Measurements from ENCODE around the gene CALN1.
"Not testable (repeated sequence)": the region's sequence is repeated elsewhere in the genome, so short reads cannot be mapped to it uniquely, and the experiment has no call there.

CALN1 gene

GRCh38 chr7:71740174-71740560 is 672.0 kb downstream of the CALN1 start:
- no peak overlapping the region for H2BK12ac ChIP-seq (ENCODE audit: low read length)
- H3K4me3 ChIP-seq (ENCODE audit: low read length in 2 of 2): no peak overlapping the region
- no peak overlapping the region for H3K14ac ChIP-seq (ENCODE audit: low read length)
- no peak overlapping the region for H3K23ac ChIP-seq (ENCODE audit: low read depth, low read length, poor library complexity)
- no peak overlapping the region for H3K27ac ChIP-seq (replicated peaks; ENCODE audit: low read length)
- no CpG with 5 or more reads among the region's 5 CpGs for WGBS, 2 donors (ENCODE audit: extremely low coverage in 2 of 2, insufficient read length in 2 of 2, insufficient replicate concordance in 1 of 2)
- H2AFZ ChIP-seq (ENCODE audit: low read length): no peak overlapping the region
- no peaks in the 10 kb centered on the region for H3K36me3 ChIP-seq (replicated peaks in 1 of 2; ENCODE audit: control insufficient read depth in 2 of 2, insufficient read depth in 2 of 2, low read length in 2 of 2)
- H3K4me2 ChIP-seq (ENCODE audit: insufficient read depth, low read length, poor library complexity, severe bottlenecking): no peak overlapping the region
- H4K8ac ChIP-seq (ENCODE audit: low read depth, low read length): no peak overlapping the region
- no peak overlapping the region for H3K4ac ChIP-seq (ENCODE audit: low read length)
- H2BK15ac ChIP-seq (ENCODE audit: low read length): no peak overlapping the region
- peaks cover 6 to 11% of the 10 kb centered on the region in 2 donors for H3K4me1 ChIP-seq (ENCODE audit: control insufficient read depth in 2 of 2, insufficient read depth in 1 of 2, low read depth in 1 of 2, low read length in 2 of 2)
- H3K18ac ChIP-seq (ENCODE audit: low read length): no peak overlapping the region
- no peak overlapping the region for H4K91ac ChIP-seq (ENCODE audit: low read depth, low read length, poor library complexity)
- no peak for DNase-seq (ENCODE audit: low spot score)
- H3K27me3 ChIP-seq (ENCODE audit: control insufficient read depth in 3 of 3, insufficient read depth in 3 of 3, low read depth in 1 of 3, low read length in 3 of 3): no peaks in the 10 kb centered on the region
- H3K79me1 ChIP-seq (ENCODE audit: low read depth, low read length): no peaks in the 10 kb centered on the region
- H3K9ac ChIP-seq (ENCODE audit: low read depth, low read length, poor library complexity): no peak overlapping the region
- no peak overlapping the region for H2BK120ac ChIP-seq (ENCODE audit: low read depth, low read length)
- H3K9me3 ChIP-seq (replicated peaks in 1 of 2; ENCODE audit: control insufficient read depth in 2 of 2, insufficient read depth in 1 of 2, low read depth in 1 of 2, low read length in 2 of 2): no peaks in the 10 kb centered on the region
- no peak overlapping the region for H2BK5ac ChIP-seq (ENCODE audit: low read length)
- no peak overlapping the region for H2AK5ac ChIP-seq (ENCODE audit: low read depth, low read length)

- no peaks in the 10 kb centered on the region for H3K79me1 ChIP-seq (ENCODE audit: low read depth, low read length)
These were observed 672.5 kb downstream of the CALN1 start for GRCh38 chr7:71739520-71740173.

GRCh38 chr7:71737931-71738540 is 674.1 kb downstream of the CALN1 start:
- not testable (repeated sequence) for H3K27me3 ChIP-seq (ENCODE audit: control insufficient read depth in 3 of 3, insufficient read depth in 3 of 3, low read depth in 1 of 3, low read length in 3 of 3); H3K14ac ChIP-seq (ENCODE audit: low read length); H2BK12ac ChIP-seq (ENCODE audit: low read length); H3K4me3 ChIP-seq (ENCODE audit: low read length in 2 of 2); H3K9me3 ChIP-seq (replicated peaks in 1 of 2; ENCODE audit: control insufficient read depth in 2 of 2, insufficient read depth in 1 of 2, low read depth in 1 of 2, low read length in 2 of 2); H3K9ac ChIP-seq (ENCODE audit: low read depth, low read length, poor library complexity); H3K27ac ChIP-seq (replicated peaks; ENCODE audit: low read length); H2AFZ ChIP-seq (ENCODE audit: low read length); H2BK5ac ChIP-seq (ENCODE audit: low read length); H3K4ac ChIP-seq (ENCODE audit: low read length); H4K91ac ChIP-seq (ENCODE audit: low read depth, low read length, poor library complexity); H3K23ac ChIP-seq (ENCODE audit: low read depth, low read length, poor library complexity); DNase-seq (ENCODE audit: low spot score); H3K4me2 ChIP-seq (ENCODE audit: insufficient read depth, low read length, poor library complexity, severe bottlenecking); H2AK5ac ChIP-seq (ENCODE audit: low read depth, low read length); H2BK15ac ChIP-seq (ENCODE audit: low read length); H3K36me3 ChIP-seq (replicated peaks in 1 of 2; ENCODE audit: control insufficient read depth in 2 of 2, insufficient read depth in 2 of 2, low read length in 2 of 2); H2BK120ac ChIP-seq (ENCODE audit: low read depth, low read length); H4K8ac ChIP-seq (ENCODE audit: low read depth, low read length); H3K79me1 ChIP-seq (ENCODE audit: low read depth, low read length); H3K18ac ChIP-seq (ENCODE audit: low read length)
- H3K4me1 ChIP-seq (ENCODE audit: control insufficient read depth in 2 of 2, insufficient read depth in 1 of 2, low read depth in 1 of 2, low read length in 2 of 2): peaks cover 6 to 11% of the 10 kb centered on the region in 2 donors
- no CpG with 5 or more reads among the region's 42 CpGs for WGBS, 2 donors (ENCODE audit: extremely low coverage in 2 of 2, insufficient read length in 2 of 2, insufficient replicate concordance in 1 of 2)

More at GRCh38 chr7:71739520-71740173, 672.5 kb downstream of the CALN1 start:
- Histone ChIP-seq H3K36me3 (replicated peaks in 1 of 2; ENCODE audit: control insufficient read depth in 2 of 2, insufficient read depth in 2 of 2, low read length in 2 of 2) (no peaks in the 10 kb centered on the region), H4K91ac (ENCODE audit: low read depth, low read length, poor library complexity) (no peak overlapping the region), H3K9ac (ENCODE audit: low read depth, low read length, poor library complexity) (no peak overlapping the region), H2AK5ac (ENCODE audit: low read depth, low read length) (no peak overlapping the region), H2AFZ (ENCODE audit: low read length) (peak overlapping the region; percentile 5), H3K4ac (ENCODE audit: low read length) (no peak overlapping the region), H3K4me3 (ENCODE audit: low read length in 2 of 2) (no peak overlapping the region), H3K27me3 (ENCODE audit: control insufficient read depth in 3 of 3, insufficient read depth in 3 of 3, low read depth in 1 of 3, low read length in 3 of 3) (no peaks in the 10 kb centered on the region), H3K4me2 (ENCODE audit: insufficient read depth, low read length, poor library complexity, severe bottlenecking) (no peak overlapping the region), H2BK120ac (ENCODE audit: low read depth, low read length) (no peak overlapping the region), H3K14ac (ENCODE audit: low read length) (no peak overlapping the region), H3K27ac (replicated peaks; ENCODE audit: low read length) (no peak overlapping the region), H4K8ac (ENCODE audit: low read depth, low read length) (no peak overlapping the region), H3K9me3 (replicated peaks in 1 of 2; ENCODE audit: control insufficient read depth in 2 of 2, insufficient read depth in 1 of 2, low read depth in 1 of 2, low read length in 2 of 2) (no peaks in the 10 kb centered on the region), H3K4me1 (ENCODE audit: control insufficient read depth in 2 of 2, insufficient read depth in 1 of 2, low read depth in 1 of 2, low read length in 2 of 2) (peaks cover 6 to 11% of the 10 kb centered on the region in 2 donors), H2BK5ac (ENCODE audit: low read length) (no peak overlapping the region), H3K23ac (ENCODE audit: low read depth, low read length, poor library complexity) (no peak overlapping the region), H2BK15ac (ENCODE audit: low read length) (no peak overlapping the region), H2BK12ac (ENCODE audit: low read length) (no peak overlapping the region), H3K18ac (ENCODE audit: low read length) (no peak overlapping the region)
- WGBS, 2 donors (ENCODE audit: extremely low coverage in 2 of 2, insufficient read length in 2 of 2, insufficient replicate concordance in 1 of 2): no CpG with 5 or more reads among the region's 10 CpGs
- peak; percentile 62 for DNase-seq (ENCODE audit: low spot score)

- Histone ChIP-seq H3K4me1 (ENCODE audit: control insufficient read depth in 2 of 2, insufficient read depth in 1 of 2, low read depth in 1 of 2, low read length in 2 of 2) (peaks cover 8 to 15% of the 10 kb centered on the region in 2 donors), H3K4ac (ENCODE audit: low read length) (no peak overlapping the region), H3K23ac (ENCODE audit: low read depth, low read length, poor library complexity) (no peak overlapping the region), H3K27ac (replicated peaks; ENCODE audit: low read length) (no peak overlapping the region), H3K79me1 (ENCODE audit: low read depth, low read length) (no peaks in the 10 kb centered on the region), H3K4me2 (ENCODE audit: insufficient read depth, low read length, poor library complexity, severe bottlenecking) (no peak overlapping the region), H3K14ac (ENCODE audit: low read length) (no peak overlapping the region), H3K9ac (ENCODE audit: low read depth, low read length, poor library complexity) (no peak overlapping the region), H3K36me3 (replicated peaks in 1 of 2; ENCODE audit: control insufficient read depth in 2 of 2, insufficient read depth in 2 of 2, low read length in 2 of 2) (no peaks in the 10 kb centered on the region), H4K8ac (ENCODE audit: low read depth, low read length) (no peak overlapping the region), H2BK120ac (ENCODE audit: low read depth, low read length) (no peak overlapping the region), H3K27me3 (ENCODE audit: control insufficient read depth in 3 of 3, insufficient read depth in 3 of 3, low read depth in 1 of 3, low read length in 3 of 3) (no peaks in the 10 kb centered on the region), H2BK12ac (ENCODE audit: low read length) (no peak overlapping the region), H2BK15ac (ENCODE audit: low read length) (no peak overlapping the region), H2BK5ac (ENCODE audit: low read length) (no peak overlapping the region), H2AK5ac (ENCODE audit: low read depth, low read length) (no peak overlapping the region), H4K91ac (ENCODE audit: low read depth, low read length, poor library complexity) (no peak overlapping the region), H3K4me3 (ENCODE audit: low read length in 2 of 2) (no peak overlapping the region), H3K18ac (ENCODE audit: low read length) (no peak overlapping the region), H2AFZ (ENCODE audit: low read length) (peak overlapping the region; percentile 39), H3K9me3 (replicated peaks in 1 of 2; ENCODE audit: control insufficient read depth in 2 of 2, insufficient read depth in 1 of 2, low read depth in 1 of 2, low read length in 2 of 2) (peaks cover 0 to 7% of the 10 kb centered on the region in 2 donors)
- DNase-seq (ENCODE audit: low spot score): peak; percentile 82
- WGBS, 2 donors (ENCODE audit: extremely low coverage in 2 of 2, insufficient read length in 2 of 2, insufficient replicate concordance in 1 of 2): no CpG with 5 or more reads among the region's 7 CpGs
These were observed 676.1 kb downstream of the CALN1 start for GRCh38 chr7:71735961-71736556.
